Ovary (tissue), 9 donors: Measurements from ENCODE around the gene NPPA. TPM values are rescaled to one million over a fixed set of nuclear protein-coding genes. Genes with fewer than 3 reads are reported as not detected.

Experiments
- DNase-seq, 5 donors: peaks; one replicate each; pipeline ENCODE4 v3.0.0-alpha.2; 2019 to 2020
- H3K27ac ChIP-seq, 2 donors: fragments of 200-600 bp; one replicate each; pipeline versions ENCODE4 v1.5.1 to v1.8.0; 2019 to 2022
- H3K27me3 ChIP-seq: fragments of 200-600 bp; one replicate; pipeline ENCODE4 v1.8.0; 2022
- H3K36me3 ChIP-seq: fragments of 200-600 bp; sonication (generic); one replicate; pipeline ENCODE4 v1.5.1; 2019
- H3K4me1 ChIP-seq: one replicate; pipeline ENCODE4 v1.8.1; 2013; ENCODE audit warnings: mild to moderate bottlenecking, moderate library complexity; ENCODE audit not compliant: insufficient read depth
- H3K4me3 ChIP-seq: fragments of 200-600 bp; sonication (generic); one replicate; pipeline ENCODE4 v1.5.1; 2017
- H3K9me3 ChIP-seq, 2 donors: fragments of 200-600 bp in 1 of 2; sonication (generic) in 1 of 2; one replicate each; pipeline versions ENCODE4 v1.5.1 to v1.8.1; 2013 to 2019; ENCODE audit warnings: mild to moderate bottlenecking in 1 of 2, moderate library complexity in 1 of 2
- EP300 ChIP-seq: sonication (generic); formaldehyde crosslinking; IDR thresholded peaks from one replicate; pipeline ENCODE4 v1.6.1; 2017; ENCODE audit warnings: antibody characterized with exemption
- POLR2A ChIP-seq: fragments of 450-650 bp; IDR thresholded peaks from one replicate; pipeline ENCODE4 v1.6.1; 2017; ENCODE audit warnings: antibody characterized with exemption, mild to moderate bottlenecking, moderate library complexity
- WGBS, 3 donors: extraction: QIAGEN DNeasy Blood & Tissue Kit in 1 of 3; methylation state at CpG; one replicate each; pipeline versions ENCODE4 v1.1.5 to v1.1.7; 2013 to 2017; 5-methylcytosine and 5-hydroxymethylcytosine counted together
- intact Hi-C, 4 donors: fragments of 100-400 bp; cut with DNase I; formaldehyde crosslinking; loops; one replicate each; pipeline versions ENCODE4 v1.11.0 to v1.15.1; 2022 to 2023
- polyA plus RNA-seq, 2 donors: library from polyadenylated mRNA; stranded (reverse); fragments of 200-250 nt in 1 of 2; fragments of 350-450 nt in 1 of 2; fragmentation: Illumina TruSeq in 1 of 2; extraction: RNeasy Lipid Tissue Mini Kit (QIAGEN cat#74804) in 1 of 2; gene quantifications; one replicate each; pipeline ENCODE4 v1.2.3, GENCODE V29; 2013 to 2014
- total RNA-seq, 7 donors: library from RNA; depleted of rRNA in 2 of 7; stranded (reverse); fragments of >200 nt in 2 of 7; fragmentation: NEBNext Ultra II Directional in 3 of 7; extraction: Animal tissue kit (Norgen Biotek cat#: 25700) in 3 of 7; gene quantifications; one replicate each; pipeline versions ENCODE4 v1.1.0 to v1.2.4, GENCODE V29; 2016 to 2023
- TF ChIP-seq, protein P1 (sequence below), 3 donors: fragments of 450-650 bp in 2 of 3; fragments of 200-600 bp in 1 of 3; IDR thresholded peaks; one replicate each; pipeline versions ENCODE4 v1.5.1 to v1.8.0; 2016 to 2022; ENCODE audit warnings: antibody characterized with exemption in 3 of 3, mild to moderate bottlenecking in 1 of 3
- donor health status: DM: no; HTN: no; CAD: no; lungs with moderate emphysema.
- donor health status: DM: no; HTN: no; CAD: no.
- donor health status: Bipolar disorder and iron deficiency.
- donor health status: DM: yes; HTN: yes; CAD: no.
- donor health status: DM: no; HTN: no; CAD: no.
- donor health status: DM: yes; HTN: yes; CAD: no.

Gene NPPA
- total and polyA plus RNA-seq, 9 donors, result 0.83 to 2.5 (median 0.96) TPM; not detected in 4

DNA sequence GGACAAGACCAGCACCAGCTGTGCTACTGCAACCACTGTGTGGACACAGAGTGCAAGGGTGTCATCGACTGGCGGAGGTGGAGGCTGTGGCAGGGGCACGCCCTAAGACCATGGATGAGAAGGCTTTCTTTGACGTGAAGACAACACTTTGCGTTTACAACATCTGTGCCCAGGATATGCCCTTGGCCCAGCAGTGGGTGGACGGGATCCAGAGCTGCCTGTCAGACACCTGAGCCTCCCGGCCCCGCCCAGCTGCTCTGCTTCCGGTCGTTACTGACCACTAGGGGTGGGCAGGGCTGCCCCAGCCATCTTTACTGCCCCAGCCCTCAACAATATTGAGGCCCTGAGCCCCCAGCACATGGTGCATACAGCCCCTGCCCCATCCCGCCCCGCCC lies 32.6 kb upstream of the NPPA start:
- H3K27me3 ChIP-seq, result no peaks in the 10 kb centered on the region
- WGBS, 3 donors, result 53 to 69% (median 62%) methylated on average over 12 of the region's 12 CpGs
- DNase-seq, result no peak
- intact Hi-C loops, result no loop called here
- no peaks in the 10 kb centered on the region for H3K4me1 ChIP-seq
- no peak overlapping the region for H3K27ac ChIP-seq
- H3K36me3 ChIP-seq, result no peaks in the 10 kb centered on the region
- TF ChIP-seq POLR2A, result no peak
- no peak for TF ChIP-seq EP300
- TF ChIP-seq, protein P1, sequence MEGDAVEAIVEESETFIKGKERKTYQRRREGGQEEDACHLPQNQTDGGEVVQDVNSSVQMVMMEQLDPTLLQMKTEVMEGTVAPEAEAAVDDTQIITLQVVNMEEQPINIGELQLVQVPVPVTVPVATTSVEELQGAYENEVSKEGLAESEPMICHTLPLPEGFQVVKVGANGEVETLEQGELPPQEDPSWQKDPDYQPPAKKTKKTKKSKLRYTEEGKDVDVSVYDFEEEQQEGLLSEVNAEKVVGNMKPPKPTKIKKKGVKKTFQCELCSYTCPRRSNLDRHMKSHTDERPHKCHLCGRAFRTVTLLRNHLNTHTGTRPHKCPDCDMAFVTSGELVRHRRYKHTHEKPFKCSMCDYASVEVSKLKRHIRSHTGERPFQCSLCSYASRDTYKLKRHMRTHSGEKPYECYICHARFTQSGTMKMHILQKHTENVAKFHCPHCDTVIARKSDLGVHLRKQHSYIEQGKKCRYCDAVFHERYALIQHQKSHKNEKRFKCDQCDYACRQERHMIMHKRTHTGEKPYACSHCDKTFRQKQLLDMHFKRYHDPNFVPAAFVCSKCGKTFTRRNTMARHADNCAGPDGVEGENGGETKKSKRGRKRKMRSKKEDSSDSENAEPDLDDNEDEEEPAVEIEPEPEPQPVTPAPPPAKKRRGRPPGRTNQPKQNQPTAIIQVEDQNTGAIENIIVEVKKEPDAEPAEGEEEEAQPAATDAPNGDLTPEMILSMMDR (IDR thresholded peaks at IDR 0.05), result no peak
- H3K9me3 ChIP-seq, result no peaks in the 10 kb centered on the region
- H3K4me3 ChIP-seq, result no peak overlapping the region

DNA sequence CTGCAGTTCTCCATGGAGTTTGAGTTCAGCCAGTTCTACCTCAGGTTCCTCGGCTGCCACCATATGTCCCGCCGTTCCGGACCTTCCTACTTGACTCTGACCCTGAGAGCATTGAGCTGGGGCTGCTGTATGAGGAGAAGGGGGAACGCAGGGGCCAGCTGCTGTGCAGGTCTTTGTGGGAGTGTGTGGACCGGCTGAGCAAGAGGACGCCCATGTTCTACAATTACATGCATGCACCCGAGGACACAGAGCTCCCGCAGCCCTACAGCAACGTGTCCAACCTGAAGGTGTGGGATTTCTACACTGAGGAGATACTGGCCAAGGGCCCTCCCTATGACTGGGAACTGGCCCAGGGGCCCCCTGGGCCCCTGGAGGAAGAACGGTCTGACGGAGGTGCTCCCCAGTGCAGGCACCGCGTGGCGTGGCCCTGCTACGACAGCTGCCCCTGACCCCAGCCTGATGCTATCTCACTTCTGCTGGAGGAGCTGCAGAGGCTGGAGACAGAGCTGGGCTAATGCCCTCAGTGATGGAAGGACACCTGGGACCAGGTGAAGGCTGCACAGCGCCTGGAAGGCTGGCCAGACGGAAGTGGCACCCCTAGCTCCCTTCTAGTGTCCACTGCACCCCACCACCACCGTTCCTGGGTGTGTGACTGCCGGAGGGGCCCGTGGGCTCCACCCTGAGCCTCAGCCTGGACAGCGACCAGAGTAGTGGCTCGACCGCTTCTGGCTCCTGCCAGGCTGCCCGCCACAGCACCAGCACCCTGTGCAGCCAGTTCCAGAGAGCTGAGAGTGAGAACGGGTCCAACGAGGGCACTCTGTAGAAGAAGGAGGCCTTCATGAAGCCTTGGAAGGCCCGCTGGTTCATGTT lies 32.0 kb upstream of the NPPA start:
- no peaks in the 10 kb centered on the region for H3K27me3 ChIP-seq
- no peak overlapping the region for H3K27ac ChIP-seq
- no peak for DNase-seq
- no peaks in the 10 kb centered on the region for H3K9me3 ChIP-seq
- TF ChIP-seq POLR2A (no peak), EP300 (no peak)
- TF ChIP-seq, protein P1 (IDR thresholded peaks at IDR 0.05), result no peak
- WGBS, 3 donors, result 59 to 75% (median 65%) methylated on average over 27 to 28 of the region's 28 CpGs
- H3K4me1 ChIP-seq, result no peaks in the 10 kb centered on the region
- H3K36me3 ChIP-seq, result no peaks in the 10 kb centered on the region
- H3K4me3 ChIP-seq, result no peak overlapping the region
- intact Hi-C loops, result no loop called here

DNA sequence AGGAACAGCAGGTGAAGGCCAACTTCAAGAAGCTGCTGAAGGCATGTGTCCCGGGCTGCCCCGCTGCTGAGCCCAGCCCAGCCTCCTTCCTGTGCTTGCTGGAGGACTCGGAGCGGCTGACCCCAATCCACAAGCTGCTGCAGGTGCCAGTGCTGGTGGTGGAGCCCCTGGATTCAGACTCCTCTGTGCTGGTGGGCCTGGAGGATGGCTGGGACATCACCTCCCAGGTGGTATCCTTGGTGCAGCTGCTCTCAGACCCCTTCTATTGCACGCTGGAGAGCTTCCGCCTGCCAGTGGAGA lies 31.3 kb upstream of the NPPA start:
- Histone ChIP-seq H3K4me1 (no peaks in the 10 kb centered on the region), H3K27me3 (no peaks in the 10 kb centered on the region), H3K36me3 (no peaks in the 10 kb centered on the region), H3K4me3 (no peak overlapping the region), H3K9me3 (no peaks in the 10 kb centered on the region), H3K27ac (no peak overlapping the region)
- no peak for TF ChIP-seq EP300
- 70 to 85% (median 75%) methylated on average over 6 of the region's 6 CpGs for WGBS, 3 donors
- DNase-seq, result no peak
- intact Hi-C loops, result no loop called here

DNA sequence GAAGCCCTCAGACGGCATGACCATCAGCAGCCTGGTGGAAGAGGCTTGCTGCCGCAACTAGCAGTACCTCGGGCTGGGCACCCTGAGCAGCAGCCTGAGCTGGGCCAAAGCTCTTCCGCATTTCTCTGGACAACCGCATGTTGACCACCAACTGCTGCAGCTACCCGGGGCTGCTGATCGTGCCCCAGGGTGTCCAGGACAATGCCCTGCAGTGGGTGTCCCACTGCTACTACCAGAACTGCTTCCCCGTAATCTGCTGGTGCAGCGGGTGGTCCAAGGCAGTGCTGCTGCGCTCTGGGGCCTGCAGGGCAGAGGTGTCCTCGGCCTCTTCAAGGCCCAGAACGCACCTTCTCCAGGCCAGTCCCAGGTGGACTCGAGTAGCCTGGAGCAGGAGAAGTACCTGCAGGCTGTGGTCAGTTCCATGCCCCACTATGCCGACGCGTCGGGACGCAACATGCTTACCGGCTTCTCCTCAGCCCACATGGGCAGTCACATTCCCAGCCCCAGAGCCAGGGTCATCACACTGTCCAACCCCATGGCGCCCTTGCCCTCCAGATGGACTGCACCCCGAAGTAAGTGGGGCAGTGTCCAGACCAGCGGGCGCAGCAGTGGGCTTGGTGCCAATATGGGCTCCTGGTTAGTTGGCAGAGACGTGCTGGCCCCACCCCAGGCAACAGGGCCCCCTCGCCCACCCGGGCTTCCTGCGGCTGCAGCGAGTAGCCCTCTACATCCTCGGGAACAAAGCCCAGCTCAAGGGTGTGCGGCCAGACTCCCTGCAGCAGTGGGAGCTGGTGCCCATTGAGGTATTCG lies 30.7 kb upstream of the NPPA start:
- Histone ChIP-seq H3K27ac (no peak overlapping the region), H3K4me1 (no peaks in the 10 kb centered on the region), H3K36me3 (no peaks in the 10 kb centered on the region), H3K9me3 (no peaks in the 10 kb centered on the region), H3K27me3 (no peaks in the 10 kb centered on the region), H3K4me3 (no peak overlapping the region)
- 85 to 88% (median 87%) methylated on average over 31 of the region's 31 CpGs for WGBS, 3 donors
- DNase-seq, result no peak
- intact Hi-C loops, result no loop called here
- no peak for TF ChIP-seq EP300
- TF ChIP-seq, protein P1 (IDR thresholded peaks at IDR 0.05), result no peak
- TF ChIP-seq POLR2A, result no peak

DNA sequence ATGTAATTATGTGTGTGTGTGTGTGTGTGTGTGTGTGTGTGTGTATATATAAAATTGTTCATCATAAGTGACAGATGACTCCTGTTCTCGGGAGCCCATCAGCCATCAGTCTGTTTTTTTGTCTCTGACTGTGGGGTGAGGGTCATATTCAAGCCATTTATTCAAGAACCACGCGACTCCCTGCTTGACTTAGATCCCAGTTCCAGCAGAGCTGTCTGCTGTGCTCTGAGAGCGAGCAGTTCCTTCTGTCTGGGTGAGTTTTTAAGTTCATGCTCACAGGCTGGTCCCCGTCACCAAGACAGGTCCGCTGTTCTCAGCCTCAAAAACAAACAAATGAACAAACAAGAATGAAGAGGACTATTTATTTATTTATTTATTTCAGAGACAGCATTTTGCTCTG lies 29.5 kb upstream of the NPPA start:
- Histone ChIP-seq H3K4me3 (no peak overlapping the region), H3K36me3 (no peaks in the 10 kb centered on the region), H3K4me1 (no peaks in the 10 kb centered on the region), H3K9me3 (no peaks in the 10 kb centered on the region), H3K27me3 (no peaks in the 10 kb centered on the region), H3K27ac (no peak overlapping the region)
- intact Hi-C loops, result no loop called here
- DNase-seq, result no peak
- TF ChIP-seq EP300, result no peak
- TF ChIP-seq, protein P1 (IDR thresholded peaks at IDR 0.05), result no peak
- TF ChIP-seq POLR2A, result no peak
- 37 to 42% (median 41%) methylated on average over 6 of the region's 6 CpGs for WGBS, 3 donors
